ACC112 (cell line): ENCODE measurements around the gene PKIG.
"Not testable (repeated sequence)": the region's sequence is repeated elsewhere in the genome, so short reads cannot be mapped to it uniquely, and the experiment has no call there.

Experiments
- H2AFZ ChIP-seq: fragments of 200-600 bp; sonication (generic); one replicate; pipeline ENCODE4 v1.6.0; 2017; ENCODE audit warnings: antibody characterized with exemption, low read length; ENCODE audit not compliant: unreplicated experiment
- H3K27ac ChIP-seq: fragments of 200-600 bp; sonication (generic); 2 replicates; pipeline ENCODE4 v1.5.1; 2014; ENCODE audit warnings: low read depth, mild to moderate bottlenecking, antibody characterized with exemption, low read length, moderate library complexity
- H3K27me3 ChIP-seq: fragments of 200-600 bp; sonication (generic); 2 replicates; pipeline ENCODE4 v1.6.1; 2014; ENCODE audit warnings: mild to moderate bottlenecking, antibody characterized with exemption, low read length, moderate library complexity, mixed read lengths; ENCODE audit not compliant: insufficient read depth
- H3K36me3 ChIP-seq: fragments of 200-600 bp; sonication (generic); 2 replicates; pipeline ENCODE4 v1.6.1; 2016; ENCODE audit warnings: mild to moderate bottlenecking, antibody characterized with exemption, low read length, moderate library complexity, mixed read lengths; ENCODE audit not compliant: insufficient read depth
- H3K4me1 ChIP-seq: fragments of 200-600 bp; sonication (generic); one replicate; pipeline ENCODE4 v1.6.1; 2016; ENCODE audit warnings: low read length, mixed read lengths; ENCODE audit not compliant: insufficient read depth, unreplicated experiment, control insufficient read depth
- H3K4me3 ChIP-seq: fragments of 200-600 bp; sonication (generic); 2 replicates; pipeline ENCODE4 v1.5.1; 2014; ENCODE audit warnings: mild to moderate bottlenecking, low read depth, low read length
- H3K79me2 ChIP-seq: fragments of 200-600 bp; sonication (generic); one replicate; pipeline ENCODE4 v1.6.0; 2016; ENCODE audit warnings: low read length; ENCODE audit not compliant: control insufficient read depth, unreplicated experiment, insufficient read depth

PKIG gene

GRCh38 chr20:44649126-44649525, 66.7 kb downstream of the PKIG start:
- Histone ChIP-seq H2AFZ (no peak overlapping the region), H3K27ac (no peak overlapping the region), H3K27me3 (no peaks in the 10 kb centered on the region), H3K36me3 (no peaks in the 10 kb centered on the region), H3K4me1 (peaks cover 31% of the 10 kb centered on the region), H3K4me3 (no peak overlapping the region; the same call in 1 of the 2 replicates), H3K79me2 (peaks cover 3% of the 10 kb centered on the region)

- H3K4me1 ChIP-seq: peaks cover 23% of the 10 kb centered on the region
- H2AFZ ChIP-seq: no peak overlapping the region
- peaks cover 3% of the 10 kb centered on the region for H3K79me2 ChIP-seq
- no peaks in the 10 kb centered on the region for H3K27me3 ChIP-seq
- H3K27ac ChIP-seq: no peak overlapping the region
- H3K4me3 ChIP-seq: no peak overlapping the region
- H3K36me3 ChIP-seq: no peaks in the 10 kb centered on the region
Observed at GRCh38 chr20:44649976-44650375, 67.6 kb downstream of the PKIG start.

GRCh38 chr20:44650771-44651433, 68.5 kb downstream of the PKIG start:
- peak overlapping the region; percentile 81 for H2AFZ ChIP-seq
- H3K79me2 ChIP-seq: peaks cover 3% of the 10 kb centered on the region
- peak overlapping the region; percentile 50; the same call in 1 of the 2 replicates for H3K27ac ChIP-seq
- no peaks in the 10 kb centered on the region for H3K36me3 ChIP-seq
- H3K4me1 ChIP-seq: peaks cover 21% of the 10 kb centered on the region
- peak overlapping the region; percentile 81 for H3K4me3 ChIP-seq
- no peaks in the 10 kb centered on the region for H3K27me3 ChIP-seq

GRCh38 chr20:44651434-44651683, 69.0 kb downstream of the PKIG start:
- Histone ChIP-seq H2AFZ (peak overlapping the region; percentile 81), H3K27ac (peak overlapping the region; percentile 50; the same call in 1 of the 2 replicates), H3K4me3 (peak overlapping the region; percentile 81), H3K36me3 (no peaks in the 10 kb centered on the region), H3K79me2 (peaks cover 3% of the 10 kb centered on the region), H3K4me1 (peaks cover 17% of the 10 kb centered on the region), H3K27me3 (no peaks in the 10 kb centered on the region)

GRCh38 chr20:44651684-44652423, 69.5 kb downstream of the PKIG start, which contains the start of gene ADA:
Gene ADA (minus strand): TSS chr20:44651699. CDS start chr20:44651607, 92 bp downstream.
- no peaks in the 10 kb centered on the region for H3K36me3 ChIP-seq
- peak within 1 kb of the TSS; percentile 81 for H2AFZ ChIP-seq
- H3K4me1 ChIP-seq: peaks cover 13% of the 10 kb centered on the region
- peak within 1 kb of the TSS; percentile 50; the same call in 1 of the 2 replicates for H3K27ac ChIP-seq
- peak within 1 kb of the TSS; percentile 81 for H3K4me3 ChIP-seq
- peaks cover 3% of the 10 kb centered on the region for H3K79me2 ChIP-seq
- no peaks in the 10 kb centered on the region for H3K27me3 ChIP-seq

- Histone ChIP-seq H3K27me3 (no peaks in the 10 kb centered on the region), H3K4me3 (no peak overlapping the region), H3K36me3 (no peaks in the 10 kb centered on the region), H2AFZ (no peak overlapping the region), H3K79me2 (peaks cover 3% of the 10 kb centered on the region), H3K4me1 (peaks cover 13% of the 10 kb centered on the region), H3K27ac (no peak overlapping the region)
Observed at GRCh38 chr20:44653546-44653945, 71.2 kb downstream of the PKIG start.

- H2AFZ ChIP-seq, H3K36me3 ChIP-seq, H3K27me3 ChIP-seq, H3K27ac ChIP-seq, H3K4me3 ChIP-seq, H3K79me2 ChIP-seq: not testable (repeated sequence)
- H3K4me1 ChIP-seq: peaks cover 12% of the 10 kb centered on the region
Observed at GRCh38 chr20:44654210-44654609, 71.8 kb downstream of the PKIG start.

GRCh38 chr20:44656448-44656847, 74.1 kb downstream of the PKIG start:
- Histone ChIP-seq H3K79me2 (no peaks in the 10 kb centered on the region), H2AFZ (no peak overlapping the region), H3K4me1 (peaks cover 3% of the 10 kb centered on the region), H3K27ac (no peak overlapping the region), H3K36me3 (no peaks in the 10 kb centered on the region), H3K27me3 (no peaks in the 10 kb centered on the region), H3K4me3 (no peak overlapping the region)

- no peak overlapping the region for H3K27ac ChIP-seq
- no peaks in the 10 kb centered on the region for H3K27me3 ChIP-seq
- H3K36me3 ChIP-seq: no peaks in the 10 kb centered on the region
- no peak overlapping the region for H2AFZ ChIP-seq
- H3K4me3 ChIP-seq: no peak overlapping the region
- H3K79me2 ChIP-seq: no peaks in the 10 kb centered on the region
- peaks cover 3% of the 10 kb centered on the region for H3K4me1 ChIP-seq
Observed at GRCh38 chr20:44657875-44658274, 75.5 kb downstream of the PKIG start.

GRCh38 chr20:44658810-44659209, 76.4 kb downstream of the PKIG start:
- Histone ChIP-seq H3K27ac (no peak overlapping the region), H3K79me2 (no peaks in the 10 kb centered on the region), H3K36me3 (no peaks in the 10 kb centered on the region), H3K27me3 (no peaks in the 10 kb centered on the region), H3K4me1 (no peaks in the 10 kb centered on the region), H3K4me3 (no peak overlapping the region), H2AFZ (no peak overlapping the region)

GRCh38 chr20:44659931-44660330, 77.6 kb downstream of the PKIG start:
- Histone ChIP-seq H3K4me1 (no peaks in the 10 kb centered on the region), H2AFZ (no peak overlapping the region), H3K79me2 (no peaks in the 10 kb centered on the region), H3K4me3 (no peak overlapping the region), H3K27ac (no peak overlapping the region), H3K27me3 (no peaks in the 10 kb centered on the region), H3K36me3 (no peaks in the 10 kb centered on the region)
